HG02678 (cell line): ENCODE results near the gene BCL2L13.
"Not testable (repeated sequence)": the region's sequence is repeated elsewhere in the genome, so short reads cannot be mapped to it uniquely, and the experiment has no call there.

Experiments used
- ATAC-seq: cut with Tn5 transposase; IDR thresholded peaks from one replicate; pipeline ENCODE4 v1.9.1; 2021; ENCODE audit warnings: mild to moderate bottlenecking, moderate library complexity; ENCODE audit not compliant: unreplicated experiment

BCL2L13 gene

DNA sequence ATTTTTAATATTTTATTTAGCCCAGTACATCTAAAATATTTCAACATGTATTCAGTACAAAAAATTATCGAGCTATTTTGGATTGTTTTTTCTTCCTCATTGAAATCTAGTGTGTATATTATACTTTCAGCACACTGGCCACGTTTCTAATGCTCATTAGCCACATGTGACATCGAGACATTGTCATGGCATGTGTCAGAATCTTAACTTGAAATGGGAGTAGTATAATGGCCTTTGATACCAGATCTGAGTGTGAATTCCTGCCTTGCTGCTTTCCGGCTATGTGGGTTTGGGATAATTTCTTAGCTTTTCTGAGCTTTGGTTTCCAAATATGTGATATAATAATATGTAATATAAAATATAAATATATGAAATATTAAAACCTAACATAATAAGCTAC lies 54.3 kb downstream of the BCL2L13 start:
- no peak for ATAC-seq

DNA sequence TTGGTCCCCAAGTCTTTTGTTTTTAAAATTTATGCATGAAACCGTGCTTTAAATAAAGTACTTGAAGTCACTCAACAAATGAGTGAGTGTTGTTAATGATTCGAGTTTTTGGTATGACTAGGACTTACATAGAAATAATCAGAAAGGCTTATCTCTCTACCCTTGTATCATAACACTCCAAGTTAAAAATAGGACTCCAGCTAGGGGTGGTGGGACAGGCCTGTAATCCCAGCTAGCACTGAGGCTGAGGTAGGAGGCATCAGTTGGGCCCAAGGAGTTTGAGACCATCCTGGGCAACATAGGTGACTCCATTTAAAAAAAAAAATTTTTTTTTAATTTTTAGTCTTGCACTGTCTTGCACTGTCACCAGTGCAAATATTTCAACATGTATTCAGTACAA lies 55.6 kb downstream of the BCL2L13 start:
- ATAC-seq: no peak

DNA sequence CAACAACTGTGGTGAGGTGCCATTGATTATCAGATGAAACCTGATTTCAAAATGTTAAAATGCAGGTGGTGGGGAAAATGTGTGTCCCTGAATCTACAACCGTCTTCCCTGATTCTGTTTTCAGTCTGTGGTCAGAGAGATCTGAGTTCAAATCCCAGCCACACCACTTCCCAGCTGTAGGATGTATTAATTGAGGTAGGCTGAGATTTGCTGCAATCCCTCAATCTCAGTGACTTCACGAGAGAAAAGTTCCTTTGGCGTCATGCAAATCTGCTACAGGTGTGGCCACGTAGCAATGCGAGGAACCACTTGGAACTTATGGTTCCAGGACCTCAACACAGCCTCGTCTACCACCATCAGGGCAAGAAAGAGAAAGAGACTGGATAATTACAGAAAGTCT lies 56.2 kb downstream of the BCL2L13 start:
- no peak for ATAC-seq

DNA sequence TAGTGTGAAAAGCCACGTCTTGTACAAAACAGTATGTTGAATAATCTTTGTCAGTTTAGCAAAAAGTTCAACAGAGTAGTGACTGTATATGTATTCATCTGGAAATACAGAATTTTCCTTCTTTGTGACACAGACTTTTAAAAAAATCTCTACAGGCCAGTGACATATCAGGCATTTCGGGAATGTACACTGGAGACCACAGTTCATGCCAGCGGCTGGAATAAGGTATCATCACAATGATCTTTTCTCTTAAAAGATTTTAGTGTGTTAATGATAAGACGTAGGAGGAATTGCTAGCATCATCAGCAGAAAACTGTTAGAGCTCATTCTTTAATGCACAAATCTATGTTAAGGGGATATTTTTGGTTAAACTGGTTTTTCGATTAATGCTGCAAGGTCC lies 57.4 kb downstream of the BCL2L13 start:
- no peak for ATAC-seq

DNA sequence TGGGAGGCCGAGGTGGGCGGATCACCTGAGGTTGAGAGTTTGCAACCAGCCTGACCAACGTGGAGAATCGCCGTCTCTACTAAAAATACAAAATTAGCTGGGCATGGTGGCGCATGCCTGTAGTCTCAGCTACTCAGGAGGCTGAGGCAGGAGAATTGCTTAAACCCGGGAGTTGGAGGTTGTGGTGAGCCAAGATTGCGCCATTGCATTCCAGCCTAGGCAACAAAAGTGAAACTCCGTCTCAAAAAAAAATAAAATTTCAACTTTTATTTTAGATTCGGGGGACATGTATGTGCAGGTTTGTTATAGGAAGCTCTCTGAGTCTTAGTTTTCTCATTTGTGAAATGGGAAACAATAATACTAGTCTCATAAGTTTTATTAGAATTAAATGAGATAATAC lies 58.6 kb downstream of the BCL2L13 start:
- ATAC-seq: not testable (repeated sequence)

DNA sequence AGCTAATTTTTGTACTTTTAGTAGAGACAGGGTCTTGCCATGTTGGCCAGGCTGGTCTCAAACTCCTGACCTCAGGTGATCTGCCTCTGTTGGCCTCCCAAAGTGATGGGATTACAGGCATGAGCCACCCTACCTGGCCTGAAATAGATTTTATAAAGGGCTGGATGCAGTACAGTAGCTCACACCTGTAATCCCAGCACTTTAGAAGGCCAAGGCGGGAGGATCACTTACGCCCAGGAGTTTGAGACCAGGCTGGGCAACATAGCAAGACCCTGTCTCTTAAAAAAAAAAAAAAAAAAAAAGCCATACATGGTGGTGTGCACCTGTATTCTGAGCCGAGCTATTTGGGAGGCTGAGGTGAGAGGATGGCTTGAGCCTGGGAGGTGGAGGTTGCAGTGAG lies 59.7 kb downstream of the BCL2L13 start:
- not testable (repeated sequence) for ATAC-seq

DNA sequence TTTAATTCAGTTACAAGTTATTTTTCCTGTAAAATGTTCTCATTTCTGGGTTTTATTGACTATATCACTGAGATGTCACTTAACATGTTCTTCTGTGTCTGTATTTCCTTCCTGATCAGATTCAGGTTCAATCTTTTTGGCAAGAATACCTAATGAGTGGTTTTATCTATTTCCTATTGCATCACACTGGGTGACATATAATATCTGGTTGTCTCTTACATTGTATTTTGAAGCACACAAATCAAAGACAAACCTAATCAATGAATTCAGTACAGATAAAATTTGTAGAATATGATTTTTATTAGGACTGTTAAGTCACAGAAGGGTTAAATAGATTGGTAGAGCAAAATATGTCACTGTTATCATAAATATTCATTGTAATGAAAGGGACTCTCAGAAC lies 60.4 kb downstream of the BCL2L13 start:
- ATAC-seq: no peak

DNA sequence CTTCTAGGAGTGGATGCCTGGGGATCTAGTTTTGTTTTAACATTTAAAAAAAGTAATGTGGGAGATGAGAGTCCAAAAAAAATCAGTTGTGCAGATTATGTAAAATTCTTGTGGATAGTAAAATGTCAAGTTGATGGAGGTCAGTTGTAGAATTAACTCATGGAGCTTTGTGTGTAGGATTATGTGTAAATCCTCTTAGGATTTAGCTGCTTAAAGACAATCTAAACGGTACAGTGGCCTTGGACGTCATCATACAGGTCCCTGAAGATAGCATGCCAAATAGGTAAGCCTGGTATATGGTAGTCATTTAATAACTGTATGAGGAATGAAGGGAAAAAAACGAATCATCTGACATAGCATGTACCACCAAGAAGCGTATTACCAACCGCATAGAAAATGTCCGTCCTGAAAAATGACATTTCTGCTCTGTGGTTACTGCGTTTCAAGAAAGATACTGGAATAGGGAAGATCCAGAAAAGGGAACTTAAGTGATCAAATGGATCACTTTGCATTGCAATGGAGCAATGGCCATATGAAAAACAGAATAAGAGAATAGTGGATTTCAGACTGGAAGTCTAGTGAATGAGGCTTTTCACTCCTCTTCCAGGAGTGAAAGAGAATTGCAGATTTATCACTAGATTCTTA lies 61.3 kb downstream of the BCL2L13 start:
- no peak for ATAC-seq

DNA sequence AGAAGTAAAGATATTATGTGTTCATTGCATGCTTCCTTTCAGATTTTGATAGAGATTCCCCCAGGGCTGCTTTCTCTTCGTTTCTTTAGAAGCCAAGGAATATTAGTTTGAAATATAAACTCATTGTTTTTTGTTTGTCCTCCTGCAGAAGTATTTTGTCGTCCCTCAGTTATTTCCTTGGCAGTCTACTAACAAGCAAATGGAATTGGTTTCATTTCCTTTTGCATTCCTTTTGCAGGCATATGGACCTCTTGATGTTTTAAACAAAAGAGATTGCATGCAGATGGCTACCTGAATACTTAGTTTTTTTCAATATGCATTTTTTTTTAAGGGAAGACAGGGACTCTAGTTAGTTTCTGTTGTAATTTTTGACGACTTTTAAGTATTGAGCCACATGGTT lies 62.2 kb downstream of the BCL2L13 start:
- no peak for ATAC-seq

DNA sequence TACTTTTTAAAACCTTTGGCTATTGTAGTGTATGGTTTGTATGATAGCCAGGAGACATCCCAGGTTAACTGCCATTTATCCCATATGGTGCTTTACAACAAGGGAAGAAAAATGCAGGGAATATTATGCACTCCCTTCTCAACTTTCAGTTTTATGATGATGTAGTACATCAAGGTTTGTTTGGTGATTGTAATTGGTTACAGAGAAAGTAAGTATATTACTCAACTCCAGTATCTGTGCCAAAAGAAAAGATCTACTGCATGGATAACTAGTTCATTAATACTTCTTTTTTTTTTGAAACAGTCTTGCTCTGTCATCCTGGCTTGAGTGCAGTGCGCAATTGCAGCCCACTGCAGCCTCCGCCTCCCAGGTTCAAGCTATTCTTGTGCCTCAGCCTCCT lies 65.3 kb downstream of the BCL2L13 start:
- ATAC-seq: no peak

DNA sequence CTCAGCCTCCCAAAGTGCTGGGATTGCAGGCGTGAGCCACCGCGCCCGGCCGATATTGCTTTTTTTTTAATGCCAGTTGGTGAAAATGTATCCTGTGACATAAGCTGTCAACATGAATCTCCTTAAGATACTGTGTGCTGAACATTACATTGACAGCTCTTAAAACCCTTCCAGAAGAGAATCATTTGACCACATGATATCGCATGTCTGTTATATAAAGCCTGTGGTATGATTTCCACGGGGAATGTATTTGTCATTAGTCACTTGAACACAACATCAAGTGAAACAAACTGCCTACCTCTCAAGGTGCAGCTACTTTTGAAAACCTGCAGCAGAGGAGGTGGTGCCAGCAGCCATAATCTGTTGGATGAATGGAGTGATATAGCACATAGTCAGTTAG lies 67.0 kb downstream of the BCL2L13 start:
- no peak for ATAC-seq

DNA sequence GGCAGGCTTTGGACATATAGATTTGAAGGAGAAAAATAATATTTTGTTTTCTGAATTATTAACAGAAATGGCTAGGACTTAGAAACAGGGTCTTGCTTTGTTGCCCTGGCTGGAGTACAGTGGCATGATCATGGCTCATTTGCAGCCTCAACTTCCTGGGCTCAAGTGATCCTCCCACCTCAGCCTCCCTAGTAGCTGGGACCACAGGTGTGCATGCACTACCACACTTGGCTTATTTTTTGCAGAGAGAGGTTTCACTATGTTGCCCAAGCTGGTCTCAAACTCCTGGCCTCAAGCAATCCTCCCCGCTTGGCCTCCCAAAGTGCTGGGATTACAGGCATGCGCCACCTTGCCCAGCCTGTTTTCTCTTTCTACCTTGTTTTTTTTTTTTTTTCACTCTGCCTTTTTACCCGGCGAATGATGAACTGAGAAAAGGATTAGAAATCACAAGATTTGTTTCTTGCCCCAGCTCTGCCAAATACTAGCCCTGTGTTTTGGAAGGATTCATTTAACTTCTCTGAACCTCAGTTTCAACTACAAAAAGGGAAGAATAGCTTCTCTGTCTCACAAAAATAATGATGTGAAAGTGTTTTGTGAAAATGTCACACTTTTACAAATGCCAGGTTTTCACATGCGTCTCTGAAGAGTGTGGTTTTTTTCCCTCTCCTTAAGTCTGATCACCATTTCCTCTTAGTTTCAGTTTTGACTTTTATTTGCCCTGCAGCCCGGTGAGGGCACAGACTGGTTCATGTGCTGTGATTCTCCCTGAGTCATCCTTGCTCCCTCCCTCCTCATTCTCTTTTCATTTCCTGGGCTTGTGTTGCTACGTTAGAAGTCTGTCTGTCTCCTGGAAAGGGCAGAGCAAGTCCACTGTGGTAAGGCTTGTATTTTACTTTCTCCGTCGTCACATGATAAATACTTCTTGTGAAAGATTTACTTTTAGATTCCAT lies 67.7 kb downstream of the BCL2L13 start:
- peak; percentile 92 for ATAC-seq

DNA sequence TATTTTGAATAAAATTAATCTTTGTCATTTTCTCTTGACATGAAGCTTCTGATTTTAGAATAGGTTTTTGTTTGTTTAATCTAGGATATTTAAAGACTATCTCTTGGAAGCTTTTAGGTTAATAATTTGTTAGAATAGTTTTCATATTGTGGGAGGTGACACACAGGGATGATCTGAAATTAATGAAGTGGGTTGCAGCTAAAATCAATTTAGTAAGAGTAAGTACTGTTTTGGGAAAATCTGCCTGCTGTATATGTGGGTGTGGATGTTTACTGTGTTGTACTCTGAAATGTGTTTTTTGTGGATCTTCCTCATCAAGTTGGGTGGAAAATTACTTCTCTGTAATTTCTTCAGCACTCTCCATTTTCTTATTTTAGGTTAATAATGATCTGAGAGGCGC lies 68.4 kb downstream of the BCL2L13 start:
- no peak for ATAC-seq

DNA sequence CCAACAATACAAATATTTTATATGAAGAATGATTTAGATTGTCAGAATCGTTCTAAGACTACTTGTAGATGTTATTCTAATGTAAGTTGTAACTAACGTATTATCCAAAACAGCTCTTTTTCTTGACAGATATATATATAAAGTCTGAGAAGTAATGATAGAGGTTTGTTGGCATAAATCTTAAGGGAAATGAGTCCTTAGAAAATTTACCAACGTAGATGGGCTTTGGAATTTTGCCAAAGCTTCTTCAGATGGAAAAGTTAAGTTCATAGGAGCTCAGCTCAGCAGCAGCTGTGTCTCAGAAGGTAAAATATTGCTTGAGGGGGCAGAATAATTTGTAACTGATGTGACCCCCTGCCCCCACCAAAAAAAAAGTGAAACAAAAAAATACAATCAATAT lies 69.0 kb downstream of the BCL2L13 start:
- ATAC-seq: no peak

DNA sequence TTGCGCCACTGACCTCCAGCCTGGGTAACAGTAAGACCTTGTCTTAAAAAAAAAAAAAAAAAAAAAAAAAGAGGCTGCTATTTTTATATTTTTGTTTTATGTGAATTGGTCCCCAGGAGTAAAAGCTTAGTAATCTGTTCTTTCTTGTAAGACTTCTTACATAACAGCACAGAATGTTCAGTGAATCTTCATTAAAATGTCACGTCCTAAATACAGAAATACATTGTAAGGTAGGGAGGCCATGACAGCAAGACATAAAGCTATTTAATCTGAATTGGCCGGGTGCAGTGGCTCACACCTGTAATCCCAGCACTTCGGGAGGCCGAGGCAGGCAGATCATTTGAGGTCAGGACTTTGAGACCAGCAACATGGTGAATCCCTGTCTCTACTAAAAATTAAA lies 71.5 kb downstream of the BCL2L13 start:
- no peak for ATAC-seq

DNA sequence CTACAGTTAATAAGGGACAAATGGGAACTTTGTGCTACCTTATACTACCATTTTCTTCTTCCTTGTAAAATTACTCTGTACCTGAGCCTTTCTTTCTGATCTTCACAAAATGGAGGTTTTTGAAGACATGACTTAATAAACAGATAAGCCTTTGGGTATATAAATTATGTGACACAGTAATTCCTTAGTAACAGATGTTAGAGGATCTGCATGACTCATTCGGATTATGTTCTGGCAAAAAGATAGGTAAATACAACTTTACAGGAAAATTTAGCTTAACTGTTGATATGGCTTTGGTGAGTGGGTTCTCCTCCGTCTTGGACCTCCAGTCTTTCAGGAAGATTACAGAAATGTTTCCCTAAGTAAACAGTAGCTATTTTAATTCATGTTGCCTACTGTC lies 73.9 kb downstream of the BCL2L13 start:
- ATAC-seq: no peak

DNA sequence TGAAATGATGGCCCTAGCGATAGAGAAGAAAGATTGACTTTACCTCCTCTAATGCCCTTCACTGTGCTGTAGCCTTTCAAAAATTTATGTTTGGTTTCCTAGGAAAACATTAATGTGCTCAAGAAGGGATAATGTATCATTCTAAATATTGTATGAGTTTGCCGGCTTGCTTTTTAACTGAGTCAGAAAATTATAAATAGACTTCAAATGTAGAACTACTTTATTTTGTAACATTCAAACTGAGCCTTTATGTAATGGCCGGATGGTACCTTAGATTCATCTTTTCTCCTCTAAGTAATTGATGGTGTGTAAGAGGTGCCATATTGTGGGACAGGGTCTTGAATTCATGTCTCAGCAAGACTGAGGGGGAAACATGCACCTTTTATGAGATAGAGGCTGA lies 78.0 kb downstream of the BCL2L13 start:
- no peak for ATAC-seq

DNA sequence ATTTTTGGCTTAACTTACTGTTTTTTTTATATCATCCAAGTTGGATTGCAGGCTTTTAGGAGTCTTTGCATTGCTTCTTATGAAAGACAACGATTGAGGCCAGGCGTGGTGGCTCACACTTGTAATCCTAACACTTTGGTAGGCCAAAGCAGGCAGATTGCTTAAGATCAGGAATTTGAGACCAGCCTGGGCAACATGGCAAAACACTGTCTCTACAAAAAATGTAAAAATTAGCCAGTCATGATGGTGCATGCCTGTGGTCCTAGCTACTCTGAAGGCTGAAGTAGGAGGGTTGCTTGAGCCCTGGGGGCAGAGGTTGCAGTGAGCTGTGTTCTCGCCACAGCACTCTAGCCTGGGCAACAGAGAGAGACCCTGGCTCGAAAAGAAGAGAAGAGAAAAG lies 79.2 kb downstream of the BCL2L13 start:
- no peak for ATAC-seq

DNA sequence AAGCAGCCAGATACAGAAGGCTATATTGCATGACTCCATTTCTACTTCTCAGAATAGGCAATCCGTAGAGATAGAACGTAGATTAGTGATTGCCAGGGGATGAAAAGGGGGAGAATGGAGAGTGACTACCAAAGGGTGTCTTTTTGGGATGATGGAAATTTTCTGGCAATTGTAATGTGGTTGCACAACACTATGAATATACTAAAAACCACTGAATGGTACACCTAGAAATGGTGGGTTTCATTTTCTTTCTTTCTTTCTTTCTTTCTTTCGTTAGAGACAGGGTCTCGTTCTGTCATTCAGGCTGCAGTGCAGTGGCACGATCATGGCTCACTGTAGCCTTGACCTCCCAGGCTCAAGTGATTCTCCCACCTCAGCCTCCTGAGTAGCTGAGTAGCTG lies 81.4 kb downstream of the BCL2L13 start:
- no peak for ATAC-seq

DNA sequence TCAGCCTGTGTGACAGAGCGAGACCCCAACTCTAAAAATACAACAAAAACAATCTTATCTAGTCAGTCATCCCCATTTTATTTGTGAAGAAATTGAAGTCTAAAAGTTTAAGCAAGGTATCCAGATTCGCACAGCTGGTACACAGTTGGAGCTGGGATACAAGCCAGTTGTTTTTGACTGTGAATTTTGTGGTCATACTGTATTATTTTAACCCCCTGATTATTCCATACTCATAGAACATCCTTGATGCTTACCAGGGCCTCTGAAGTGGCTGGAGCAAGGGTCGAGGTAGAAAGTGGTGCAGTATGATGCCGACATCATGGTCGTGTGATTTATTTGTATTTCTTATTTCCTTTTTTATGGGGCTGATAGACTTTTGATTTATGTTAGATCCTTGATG lies 85.7 kb downstream of the BCL2L13 start:
- no peak for ATAC-seq

DNA sequence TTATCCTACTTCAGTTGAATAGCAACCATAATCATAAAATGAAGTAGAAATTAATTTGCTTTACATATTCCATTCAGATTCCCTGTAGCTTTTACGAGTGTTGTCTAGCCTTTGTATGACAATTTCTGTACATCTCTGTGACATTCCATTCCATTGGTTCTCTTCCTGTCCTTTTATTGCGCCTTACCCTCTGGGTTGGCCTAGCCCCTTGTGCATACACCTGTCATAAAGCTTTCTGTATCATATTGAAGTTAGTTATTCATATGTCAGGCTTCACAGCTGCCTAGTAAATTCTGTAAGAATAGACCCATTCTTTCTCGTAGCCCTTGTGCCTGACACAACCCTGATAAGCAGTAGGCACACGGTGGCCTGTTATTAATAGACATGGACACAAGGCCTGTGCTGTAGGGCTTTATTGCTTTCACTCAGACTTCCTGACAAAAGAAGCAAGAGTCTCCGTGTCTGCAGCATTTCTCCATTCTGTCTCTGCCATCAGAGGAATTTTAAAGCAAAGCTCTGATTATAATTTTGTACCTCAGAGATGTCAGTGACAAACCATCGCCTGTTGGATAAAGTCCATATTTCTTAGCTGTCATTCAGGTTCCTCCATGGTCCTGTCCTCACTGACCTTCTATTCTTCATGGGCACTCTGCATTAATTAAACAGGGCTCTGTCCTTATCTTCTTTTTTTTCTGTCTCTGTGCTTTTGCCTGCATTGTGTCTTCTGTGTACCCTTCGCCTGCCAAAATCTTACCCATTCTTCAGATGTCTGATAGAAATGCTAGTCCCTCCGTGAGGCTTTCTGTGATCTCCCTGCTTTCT lies 86.3 kb downstream of the BCL2L13 start:
- no peak for ATAC-seq

DNA sequence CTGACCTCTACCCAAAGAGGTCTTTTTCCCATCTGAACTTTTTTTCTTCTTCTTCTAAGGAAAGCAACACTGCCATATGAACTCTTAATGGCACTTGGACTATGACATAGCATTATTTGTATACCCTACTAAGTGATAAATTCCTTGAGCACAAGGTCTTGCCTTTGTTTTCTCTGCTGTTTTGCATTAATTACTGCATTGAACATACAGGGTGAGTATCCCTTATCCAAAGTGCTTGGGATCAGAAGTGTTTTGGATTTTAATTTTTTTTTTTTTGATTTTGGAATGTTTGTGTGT lies 86.9 kb downstream of the BCL2L13 start:
- no peak for ATAC-seq
